ENCODE results near the gene LRRN2.

DNA sequence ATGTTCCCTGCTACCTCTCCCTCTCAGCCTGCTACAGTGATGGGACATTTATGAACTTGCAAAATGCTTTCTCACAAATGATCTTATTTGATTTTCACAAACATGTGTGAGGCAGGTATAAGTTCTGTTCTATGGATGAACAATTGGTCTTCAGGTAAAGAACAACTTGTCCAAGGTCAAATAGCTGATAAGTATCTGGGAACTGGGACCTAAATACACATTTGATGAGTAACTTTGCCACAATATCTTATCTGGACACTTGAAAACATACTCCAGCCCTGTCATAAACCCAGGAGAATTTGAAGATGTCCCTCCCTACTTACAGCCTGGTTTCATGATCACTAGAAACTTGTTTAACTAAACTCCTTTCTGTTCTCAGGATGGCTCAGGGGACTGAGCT lies 23.0 kb downstream of the LRRN2 start:
- TF ChIP-seq CTCF (IDR thresholded peaks at IDR 0.05) (no peak), EP300 (IDR thresholded peaks at IDR 0.05; ENCODE audit: low read depth) (no peak), POLR2AphosphoS5 (IDR thresholded peaks at IDR 0.05) (no peak), POLR2A (IDR thresholded peaks at IDR 0.05) (no peak)
